ENCODE data around the gene C16orf89. TPM values are rescaled to one million over a fixed set of nuclear protein-coding genes. Genes with fewer than 3 reads are reported as not detected.
"Not testable (repeated sequence)": the region's sequence is repeated elsewhere in the genome, so short reads cannot be mapped to it uniquely, and the experiment has no call there.

C16orf89 gene
- polyA plus RNA-seq, 2 donors, result 0.26 to 0.88 TPM

DNA sequence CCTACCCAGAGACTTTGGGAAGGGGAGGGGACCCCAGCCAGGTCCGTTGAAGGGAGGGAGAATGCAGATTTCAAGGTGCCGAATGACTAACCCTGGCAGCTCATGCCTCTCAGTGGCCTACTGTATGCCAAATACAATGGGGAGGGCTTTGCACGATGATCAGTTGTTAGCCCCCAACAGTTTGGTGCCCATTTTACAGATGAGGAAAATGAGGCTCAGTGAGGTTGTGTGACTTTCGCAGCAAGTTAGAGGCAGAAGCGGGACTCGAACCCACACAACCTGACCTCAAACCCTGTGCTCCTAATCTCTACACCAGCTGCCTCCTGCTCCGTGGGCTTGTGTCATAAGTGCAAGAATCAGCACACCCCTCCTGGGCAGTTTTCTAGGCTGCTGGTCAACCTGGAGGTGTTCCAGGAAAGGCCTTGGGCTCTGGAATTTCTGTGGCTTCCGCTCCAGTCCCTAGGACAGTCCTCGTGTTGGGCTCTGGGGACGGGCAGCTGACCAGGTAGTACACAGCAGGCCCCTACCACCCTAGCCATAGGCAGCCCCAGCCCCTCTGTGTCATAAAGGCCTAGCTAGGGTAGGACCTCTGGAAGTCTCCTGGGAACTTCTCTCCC lies 20.1 kb downstream of the C16orf89 start:
- H3K36me3 ChIP-seq (ENCODE audit: control insufficient read depth in 2 of 2, insufficient read depth in 2 of 2, low read length in 1 of 2), result no peaks in the 10 kb centered on the region
- 89% methylated on average over 10 of the region's 10 CpGs for whole genome bisulfite sequencing, 2 donors
- no peak overlapping the region for H3K27ac ChIP-seq (ENCODE audit: low read depth in 2 of 2, low read length in 1 of 2)
- H3K4me3 ChIP-seq (ENCODE audit: low read depth in 1 of 2, low read length in 2 of 2), result no peak overlapping the region
- no peaks in the 10 kb centered on the region for H3K9me3 ChIP-seq (ENCODE audit: control insufficient read depth in 2 of 2, insufficient read depth in 1 of 2, low read depth in 1 of 2, low read length in 1 of 2)
- H3K4me1 ChIP-seq (ENCODE audit: control insufficient read depth in 2 of 2, insufficient read depth in 2 of 2, low read length in 1 of 2), result no peaks in the 10 kb centered on the region
- peaks cover 0 to 3% of the 10 kb centered on the region in 2 donors for H3K27me3 ChIP-seq (ENCODE audit: control insufficient read depth in 1 of 2, insufficient read depth in 2 of 2, low read length in 2 of 2)

DNA sequence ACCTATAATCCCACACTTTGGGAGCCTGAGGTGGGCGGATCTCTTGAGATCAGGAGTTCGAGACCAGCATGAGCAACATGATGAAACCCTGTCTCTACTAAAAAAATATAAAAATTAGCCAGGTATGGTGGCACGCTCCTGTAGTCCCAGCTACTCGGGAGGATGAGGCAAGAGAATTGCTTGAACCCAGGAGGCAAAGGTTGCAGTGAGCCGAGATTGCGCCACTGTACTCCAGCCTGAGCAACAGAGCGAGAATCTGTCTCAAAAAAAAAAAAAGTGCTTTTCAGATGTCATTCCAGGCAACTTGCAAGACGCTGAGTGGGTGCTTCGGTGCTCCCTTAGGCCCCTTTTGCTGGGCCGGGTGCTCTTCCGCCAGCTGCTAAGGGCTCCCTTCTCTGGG lies 21.2 kb downstream of the C16orf89 start:
- WGBS, 2 donors, result 92 to 93% methylated on average over 11 of the region's 11 CpGs
- not testable (repeated sequence) for H3K27me3 ChIP-seq (ENCODE audit: control insufficient read depth in 1 of 2, insufficient read depth in 2 of 2, low read length in 2 of 2); H3K4me1 ChIP-seq (ENCODE audit: control insufficient read depth in 2 of 2, insufficient read depth in 2 of 2, low read length in 1 of 2); H3K4me3 ChIP-seq (ENCODE audit: low read depth in 1 of 2, low read length in 2 of 2); H3K9me3 ChIP-seq (ENCODE audit: control insufficient read depth in 2 of 2, insufficient read depth in 1 of 2, low read depth in 1 of 2, low read length in 1 of 2); H3K36me3 ChIP-seq (ENCODE audit: control insufficient read depth in 2 of 2, insufficient read depth in 2 of 2, low read length in 1 of 2); H3K27ac ChIP-seq (ENCODE audit: low read depth in 2 of 2, low read length in 1 of 2)

DNA sequence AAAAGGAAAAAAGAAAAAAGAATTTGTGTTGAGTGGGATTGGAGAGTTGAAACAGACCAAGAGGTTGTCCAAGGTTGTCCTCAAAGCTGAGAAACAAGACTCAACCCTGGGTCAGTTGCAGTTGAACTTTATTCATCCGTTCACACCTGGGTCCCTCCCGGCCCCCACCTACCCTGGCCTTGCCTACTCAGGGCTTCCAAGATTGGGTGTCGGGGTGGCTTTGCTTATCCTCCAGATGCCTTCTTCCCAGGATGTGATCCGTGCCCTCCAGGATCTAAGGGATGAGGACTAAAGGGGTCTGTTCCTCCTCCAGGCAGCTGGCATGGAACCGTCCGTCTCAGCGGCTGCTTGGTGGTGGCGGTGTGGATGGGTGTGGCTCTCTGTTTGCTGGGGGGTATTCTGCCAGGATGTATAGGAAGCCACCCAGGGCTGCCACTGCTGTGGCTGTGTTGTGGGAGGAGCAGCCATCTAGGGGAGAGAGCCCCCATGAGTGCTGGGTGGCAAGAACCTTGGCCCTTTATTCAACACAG lies 21.7 kb downstream of the C16orf89 start:
- H3K9me3 ChIP-seq (ENCODE audit: control insufficient read depth in 2 of 2, insufficient read depth in 1 of 2, low read depth in 1 of 2, low read length in 1 of 2), result no peaks in the 10 kb centered on the region
- H3K36me3 ChIP-seq (ENCODE audit: control insufficient read depth in 2 of 2, insufficient read depth in 2 of 2, low read length in 1 of 2), result no peaks in the 10 kb centered on the region
- WGBS, 2 donors, result 85 to 91% methylated on average over 8 of the region's 8 CpGs
- H3K27ac ChIP-seq (ENCODE audit: low read depth in 2 of 2, low read length in 1 of 2), result no peak overlapping the region
- H3K4me1 ChIP-seq (ENCODE audit: control insufficient read depth in 2 of 2, insufficient read depth in 2 of 2, low read length in 1 of 2), result no peaks in the 10 kb centered on the region
- H3K4me3 ChIP-seq (ENCODE audit: low read depth in 1 of 2, low read length in 2 of 2), result no peak overlapping the region
- H3K27me3 ChIP-seq (ENCODE audit: control insufficient read depth in 1 of 2, insufficient read depth in 2 of 2, low read length in 2 of 2), result peaks cover 0 to 3% of the 10 kb centered on the region in 2 donors

DNA sequence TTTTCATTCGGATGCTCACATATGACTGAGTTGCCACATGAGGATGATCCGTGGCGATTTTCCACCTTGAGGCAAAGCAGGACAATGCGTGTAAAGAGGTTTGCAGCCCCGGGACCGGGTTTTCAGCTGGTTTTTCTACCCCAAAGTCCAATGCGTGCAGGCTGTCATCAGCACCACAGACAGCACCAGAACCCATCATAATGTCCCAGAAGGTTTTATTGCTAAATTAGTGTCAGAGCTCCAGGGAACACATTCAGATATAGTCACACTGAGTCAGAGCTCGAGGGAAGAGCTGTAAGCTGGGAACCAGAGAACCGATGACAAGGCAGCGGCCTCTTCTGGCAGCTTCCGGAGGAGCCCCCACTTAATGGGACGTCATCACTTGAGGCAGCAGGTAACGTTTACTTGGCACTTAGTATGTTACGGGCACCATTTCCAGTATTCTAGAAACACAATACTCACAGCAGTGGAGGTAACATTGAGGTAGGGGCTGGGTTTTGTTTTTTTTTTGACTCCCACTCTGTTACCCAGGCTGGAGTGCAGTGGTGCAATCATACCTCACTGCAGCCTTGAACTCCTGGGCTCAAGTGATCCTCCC lies 23.1 kb downstream of the C16orf89 start:
- Histone ChIP-seq H3K27ac (ENCODE audit: low read depth in 2 of 2, low read length in 1 of 2) (no peak overlapping the region), H3K36me3 (ENCODE audit: control insufficient read depth in 2 of 2, insufficient read depth in 2 of 2, low read length in 1 of 2) (no peaks in the 10 kb centered on the region), H3K9me3 (ENCODE audit: control insufficient read depth in 2 of 2, insufficient read depth in 1 of 2, low read depth in 1 of 2, low read length in 1 of 2) (no peaks in the 10 kb centered on the region), H3K4me1 (ENCODE audit: control insufficient read depth in 2 of 2, insufficient read depth in 2 of 2, low read length in 1 of 2) (no peaks in the 10 kb centered on the region), H3K27me3 (ENCODE audit: control insufficient read depth in 1 of 2, insufficient read depth in 2 of 2, low read length in 2 of 2) (peaks cover 0 to 3% of the 10 kb centered on the region in 2 donors), H3K4me3 (ENCODE audit: low read depth in 1 of 2, low read length in 2 of 2) (no peak overlapping the region)
- 72 to 74% methylated on average over 14 of the region's 14 CpGs for WGBS, 2 donors

DNA sequence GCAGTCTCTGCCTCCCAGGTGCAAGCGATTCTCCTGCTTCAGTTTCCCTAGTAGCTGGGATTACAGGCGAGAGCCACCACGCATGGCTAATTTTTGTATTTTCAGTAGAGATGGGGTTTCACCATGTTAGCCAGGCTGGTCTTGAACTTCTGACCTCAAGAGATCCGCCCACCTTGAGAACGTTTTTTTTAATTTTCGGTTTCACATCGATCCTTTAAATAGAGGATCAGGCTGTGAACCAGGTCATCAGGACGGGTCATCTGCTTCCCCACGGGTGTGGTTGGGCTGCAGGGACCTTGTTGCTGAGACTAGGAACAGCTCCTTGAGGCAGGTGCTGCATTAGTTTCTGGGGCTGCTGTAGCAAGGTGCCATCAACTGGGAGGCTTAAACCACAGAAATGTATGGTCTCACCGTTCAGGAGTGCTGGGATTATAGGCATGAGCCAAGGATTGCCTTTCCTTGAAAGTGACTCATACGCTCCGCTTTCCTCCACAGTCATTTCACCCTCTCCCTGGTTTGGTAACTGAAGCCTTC lies 24.1 kb downstream of the C16orf89 start:
- Histone ChIP-seq H3K27ac (ENCODE audit: low read depth in 2 of 2, low read length in 1 of 2) (no peak overlapping the region), H3K4me1 (ENCODE audit: control insufficient read depth in 2 of 2, insufficient read depth in 2 of 2, low read length in 1 of 2) (no peaks in the 10 kb centered on the region), H3K36me3 (ENCODE audit: control insufficient read depth in 2 of 2, insufficient read depth in 2 of 2, low read length in 1 of 2) (no peaks in the 10 kb centered on the region), H3K4me3 (ENCODE audit: low read depth in 1 of 2, low read length in 2 of 2) (no peak overlapping the region), H3K9me3 (ENCODE audit: control insufficient read depth in 2 of 2, insufficient read depth in 1 of 2, low read depth in 1 of 2, low read length in 1 of 2) (no peaks in the 10 kb centered on the region), H3K27me3 (ENCODE audit: control insufficient read depth in 1 of 2, insufficient read depth in 2 of 2, low read length in 2 of 2) (peaks cover 0 to 3% of the 10 kb centered on the region in 2 donors)
- WGBS, 2 donors, result 57 to 61% methylated on average over 12 of the region's 12 CpGs

DNA sequence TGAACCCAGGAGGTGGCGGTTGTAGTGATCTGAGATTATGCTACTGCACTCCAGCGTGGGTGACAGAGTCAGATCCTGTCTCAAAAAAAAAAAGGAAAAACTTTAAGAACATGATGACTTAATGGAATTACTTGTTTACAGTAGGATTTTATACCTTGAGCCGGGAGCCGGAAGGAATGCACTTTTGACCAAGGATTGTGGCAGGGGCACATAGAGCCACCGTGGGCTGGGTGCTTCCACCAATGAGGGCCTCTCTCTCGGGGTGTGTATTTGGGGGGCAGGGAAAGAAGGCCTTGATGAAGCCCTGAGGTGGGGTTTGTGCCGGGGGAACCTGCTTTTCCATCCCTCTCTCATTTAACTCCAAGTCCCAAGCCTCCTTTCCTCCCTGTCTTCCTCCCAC lies 25.3 kb downstream of the C16orf89 start:
- Histone ChIP-seq H3K9me3 (ENCODE audit: control insufficient read depth in 2 of 2, insufficient read depth in 1 of 2, low read depth in 1 of 2, low read length in 1 of 2) (no peaks in the 10 kb centered on the region), H3K36me3 (ENCODE audit: control insufficient read depth in 2 of 2, insufficient read depth in 2 of 2, low read length in 1 of 2) (no peaks in the 10 kb centered on the region), H3K27me3 (ENCODE audit: control insufficient read depth in 1 of 2, insufficient read depth in 2 of 2, low read length in 2 of 2) (peaks cover 0 to 3% of the 10 kb centered on the region in 2 donors), H3K4me3 (ENCODE audit: low read depth in 1 of 2, low read length in 2 of 2) (no peak overlapping the region), H3K4me1 (ENCODE audit: control insufficient read depth in 2 of 2, insufficient read depth in 2 of 2, low read length in 1 of 2) (no peaks in the 10 kb centered on the region), H3K27ac (ENCODE audit: low read depth in 2 of 2, low read length in 1 of 2) (no peak overlapping the region)
- WGBS, 2 donors, result 57 to 58% methylated on average over 7 of the region's 7 CpGs

DNA sequence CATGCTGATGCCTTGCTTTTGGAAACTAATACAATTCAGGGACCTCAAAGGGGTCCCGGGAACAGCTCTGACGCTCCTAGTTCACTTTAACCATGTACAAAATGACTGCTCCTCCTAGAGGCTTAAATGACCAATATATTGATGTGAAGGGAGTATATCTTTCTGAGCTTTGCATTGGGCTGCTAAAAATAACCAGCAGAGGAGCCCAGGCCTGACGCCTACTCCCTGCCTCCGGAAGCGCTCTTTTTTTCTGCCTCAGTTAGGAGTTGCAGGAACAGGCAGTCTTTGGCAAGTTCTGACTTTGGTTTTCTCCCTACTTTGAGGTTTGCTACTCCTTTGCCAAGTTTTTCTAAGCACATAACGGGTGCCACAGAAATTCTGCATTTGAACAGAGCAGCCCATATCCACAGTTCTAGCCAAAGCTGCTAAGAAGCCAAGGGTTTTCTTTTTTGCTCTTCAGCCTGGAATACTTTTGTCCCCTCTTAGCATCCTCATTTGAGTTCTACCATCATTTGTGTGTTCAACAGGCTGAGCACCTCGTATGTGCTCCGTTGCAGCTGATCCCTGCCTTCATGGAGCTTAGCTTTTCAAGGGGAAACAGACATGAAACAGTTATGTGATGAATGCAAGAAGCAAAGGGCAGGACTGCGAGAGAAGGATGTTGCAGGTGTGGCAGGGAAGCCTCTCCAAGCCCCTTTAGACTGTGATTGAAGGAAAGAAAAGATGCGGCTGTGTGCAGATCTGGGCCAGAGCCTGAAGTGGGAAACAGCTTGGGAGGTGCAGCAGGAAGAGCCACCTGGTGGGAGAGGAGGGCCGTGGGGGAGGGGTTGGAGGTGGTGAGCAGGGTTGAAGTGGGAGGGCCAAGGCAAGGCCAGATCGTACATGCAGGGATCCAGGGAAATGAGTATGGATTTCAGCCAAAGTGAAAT lies 29.3 kb downstream of the C16orf89 start:
- Histone ChIP-seq H3K27me3 (ENCODE audit: control insufficient read depth in 1 of 2, insufficient read depth in 2 of 2, low read length in 2 of 2) (no peaks in the 10 kb centered on the region), H3K4me3 (ENCODE audit: low read depth in 1 of 2, low read length in 2 of 2) (no peak overlapping the region), H3K36me3 (ENCODE audit: control insufficient read depth in 2 of 2, insufficient read depth in 2 of 2, low read length in 1 of 2) (peaks cover 0 to 2% of the 10 kb centered on the region in 2 donors), H3K9me3 (ENCODE audit: control insufficient read depth in 2 of 2, insufficient read depth in 1 of 2, low read depth in 1 of 2, low read length in 1 of 2) (no peaks in the 10 kb centered on the region), H3K4me1 (ENCODE audit: control insufficient read depth in 2 of 2, insufficient read depth in 2 of 2, low read length in 1 of 2) (peaks cover 0 to 3% of the 10 kb centered on the region in 2 donors), H3K27ac (ENCODE audit: low read depth in 2 of 2, low read length in 1 of 2) (no peak overlapping the region)
- WGBS, 2 donors, result 37 to 50% methylated on average over 12 of the region's 12 CpGs

DNA sequence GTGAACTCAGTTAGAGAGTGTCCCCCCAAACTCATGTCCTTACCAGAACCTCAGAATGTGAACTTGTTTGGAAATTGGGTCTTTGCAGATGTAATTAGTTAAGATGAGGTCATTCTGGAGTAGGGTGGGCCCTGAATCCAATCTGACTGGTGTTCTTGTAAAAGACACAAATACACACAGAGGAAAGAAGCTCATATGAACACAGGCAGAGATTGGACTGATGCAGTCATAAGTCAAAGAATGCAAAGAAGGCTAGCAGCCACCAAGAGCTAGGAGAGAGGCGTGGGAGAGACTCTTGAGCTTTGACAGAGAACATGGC lies 29.9 kb downstream of the C16orf89 start:
- Histone ChIP-seq H3K9me3 (ENCODE audit: control insufficient read depth in 2 of 2, insufficient read depth in 1 of 2, low read depth in 1 of 2, low read length in 1 of 2) (no peaks in the 10 kb centered on the region), H3K27me3 (ENCODE audit: control insufficient read depth in 1 of 2, insufficient read depth in 2 of 2, low read length in 2 of 2) (no peaks in the 10 kb centered on the region), H3K4me1 (ENCODE audit: control insufficient read depth in 2 of 2, insufficient read depth in 2 of 2, low read length in 1 of 2) (peaks cover 0 to 3% of the 10 kb centered on the region in 2 donors), H3K36me3 (ENCODE audit: control insufficient read depth in 2 of 2, insufficient read depth in 2 of 2, low read length in 1 of 2) (peaks cover 0 to 4% of the 10 kb centered on the region in 2 donors), H3K4me3 (ENCODE audit: low read depth in 1 of 2, low read length in 2 of 2) (no peak overlapping the region), H3K27ac (ENCODE audit: low read depth in 2 of 2, low read length in 1 of 2) (no peak overlapping the region)
- WGBS, 2 donors, result 73 to 81% methylated on average over 1 of the region's 1 CpG

DNA sequence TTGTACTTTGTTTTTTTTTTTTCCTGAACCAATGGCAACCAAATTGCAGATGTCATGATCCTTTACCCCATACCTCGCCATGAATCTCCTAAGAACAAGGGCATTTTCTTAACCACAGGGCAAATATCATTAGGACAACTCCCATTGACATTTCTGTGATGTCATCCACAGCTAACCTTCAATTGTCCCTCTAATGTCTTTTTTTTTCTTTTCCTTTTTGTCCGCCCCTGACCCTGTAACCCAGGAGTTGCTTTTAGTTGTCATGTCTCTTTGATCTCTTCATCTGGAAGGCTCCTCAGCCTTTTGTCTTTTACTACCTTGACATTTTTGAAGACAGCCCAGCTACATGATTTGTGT lies 31.6 kb downstream of the C16orf89 start:
- H3K27me3 ChIP-seq (ENCODE audit: control insufficient read depth in 1 of 2, insufficient read depth in 2 of 2, low read length in 2 of 2), result no peaks in the 10 kb centered on the region
- H3K27ac ChIP-seq (ENCODE audit: low read depth in 2 of 2, low read length in 1 of 2), result peak overlapping the region in 1 of 2 donors; percentile 57
- H3K4me3 ChIP-seq (ENCODE audit: low read depth in 1 of 2, low read length in 2 of 2), result peak overlapping the region in 1 of 2 donors; percentile 70
- H3K36me3 ChIP-seq (ENCODE audit: control insufficient read depth in 2 of 2, insufficient read depth in 2 of 2, low read length in 1 of 2), result peaks cover 0 to 6% of the 10 kb centered on the region in 2 donors
- H3K9me3 ChIP-seq (ENCODE audit: control insufficient read depth in 2 of 2, insufficient read depth in 1 of 2, low read depth in 1 of 2, low read length in 1 of 2), result no peaks in the 10 kb centered on the region
- H3K4me1 ChIP-seq (ENCODE audit: control insufficient read depth in 2 of 2, insufficient read depth in 2 of 2, low read length in 1 of 2), result peaks cover 0 to 3% of the 10 kb centered on the region in 2 donors
- WGBS, 2 donors, result 12 to 14% methylated on average over 2 of the region's 2 CpGs

Measured in esophagus (tissue), 2 donors.